Loucy (cell line): ENCODE results near the gene RERE.

Source experiments
- H2AFZ ChIP-seq: fragments of 200-600 bp; sonication (generic); 2 replicates; pipeline ENCODE4 v1.6.0; 2016; ENCODE audit warnings: antibody characterized with exemption, mild to moderate bottlenecking, low read length, moderate library complexity
- H3F3A ChIP-seq: fragments of 200-600 bp; 2 replicates; pipeline ENCODE4 v1.6.0; 2016; ENCODE audit warnings: antibody characterized with exemption, low read depth, mild to moderate bottlenecking
- H3K27me3 ChIP-seq: fragments of 200-600 bp; sonication (generic); 2 replicates; pipeline ENCODE4 v1.6.1; 2014; ENCODE audit warnings: low read length, mild to moderate bottlenecking; ENCODE audit not compliant: insufficient read depth, poor library complexity, severe bottlenecking
- H3K36me3 ChIP-seq: fragments of 200-600 bp; sonication (generic); 2 replicates; pipeline ENCODE4 v1.6.1; 2016; ENCODE audit warnings: low read length; ENCODE audit not compliant: insufficient read depth
- H3K4me1 ChIP-seq: fragments of 200-600 bp; sonication (generic); 2 replicates; pipeline ENCODE4 v1.5.1; 2014; ENCODE audit warnings: low read length, mild to moderate bottlenecking; ENCODE audit not compliant: insufficient read depth, poor library complexity, severe bottlenecking
- H3K4me2 ChIP-seq: fragments of 200-600 bp; sonication (generic); 2 replicates; pipeline ENCODE4 v1.6.0; 2014; ENCODE audit warnings: antibody characterized with exemption, low read length, low read depth, mild to moderate bottlenecking; ENCODE audit not compliant: poor library complexity, severe bottlenecking
- H3K4me3 ChIP-seq: fragments of 200-600 bp; sonication (generic); 2 replicates; pipeline ENCODE4 v1.5.1; 2014; ENCODE audit warnings: low read length, mild to moderate bottlenecking, mixed read lengths; ENCODE audit not compliant: poor library complexity, severe bottlenecking
- H3K79me2 ChIP-seq: fragments of 200-600 bp; sonication (generic); 2 replicates; pipeline ENCODE4 v1.6.1; 2014; ENCODE audit warnings: low read length; ENCODE audit not compliant: insufficient read depth
- H3K9ac ChIP-seq: fragments of 200-600 bp; sonication (generic); 2 replicates; pipeline ENCODE4 v1.6.0; 2014; ENCODE audit warnings: mild to moderate bottlenecking, low read depth, low read length, moderate library complexity; ENCODE audit not compliant: poor library complexity, severe bottlenecking
- H3K9me2 ChIP-seq: fragments of 200-600 bp; sonication (generic); replicated peaks from 2 replicates; pipeline ENCODE4 v1.6.1; 2016; ENCODE audit warnings: low read depth, low read length, mixed read lengths
- H3K9me3 ChIP-seq: fragments of 200-600 bp; sonication (generic); 2 replicates; pipeline ENCODE4 v1.6.1; 2014; ENCODE audit warnings: mild to moderate bottlenecking, antibody characterized with exemption, low read length, low read depth; ENCODE audit not compliant: insufficient read depth
- H4K20me1 ChIP-seq: fragments of 200-600 bp; sonication (generic); 2 replicates; pipeline ENCODE4 v1.6.0; 2014; ENCODE audit warnings: antibody characterized with exemption, low read length, mild to moderate bottlenecking; ENCODE audit not compliant: insufficient read depth, poor library complexity, severe bottlenecking
- CTCF ChIP-seq: fragments of 200-600 bp; sonication (generic); conservative IDR thresholded peaks from 2 replicates; pipeline ENCODE4 v1.5.1; 2014; ENCODE audit warnings: mild to moderate bottlenecking, antibody characterized with exemption, low read length
- EZH2phosphoT487 ChIP-seq: fragments of 200-600 bp; IDR thresholded peaks from 2 replicates; pipeline ENCODE4 v1.6.1; 2018; ENCODE audit warnings: antibody characterized with exemption, mild to moderate bottlenecking, moderate library complexity, borderline replicate concordance

RERE gene

GRCh38 chr1:8681911-8682310, 135.5 kb downstream of the RERE start:
- H3K4me3 ChIP-seq, result no peak overlapping the region
- no peak overlapping the region for H3K9ac ChIP-seq
- H3K4me2 ChIP-seq, result no peak overlapping the region
- H4K20me1 ChIP-seq, result peaks cover 8% of the 10 kb centered on the region
- H3F3A ChIP-seq, result no peaks in the 10 kb centered on the region
- H3K79me2 ChIP-seq, result peaks cover 64% of the 10 kb centered on the region
- no peak for TF ChIP-seq CTCF
- TF ChIP-seq EZH2phosphoT487, result no peak
- H3K27me3 ChIP-seq, result no peaks in the 10 kb centered on the region
- H3K9me3 ChIP-seq, result no peaks in the 10 kb centered on the region
- no peaks in the 10 kb centered on the region for H3K9me2 ChIP-seq
- H3K4me1 ChIP-seq, result peaks cover 10% of the 10 kb centered on the region
- no peak overlapping the region for H2AFZ ChIP-seq
- no peaks in the 10 kb centered on the region for H3K36me3 ChIP-seq

GRCh38 chr1:8680664-8681650, 136.5 kb downstream of the RERE start:
- Histone ChIP-seq H3K9ac (no peak overlapping the region), H3K4me3 (no peak overlapping the region), H3K9me3 (no peaks in the 10 kb centered on the region), H4K20me1 (peaks cover 8% of the 10 kb centered on the region), H3K4me2 (no peak overlapping the region), H2AFZ (no peak overlapping the region), H3K79me2 (peaks cover 68% of the 10 kb centered on the region), H3F3A (no peaks in the 10 kb centered on the region), H3K36me3 (no peaks in the 10 kb centered on the region), H3K4me1 (peaks cover 6% of the 10 kb centered on the region), H3K27me3 (no peaks in the 10 kb centered on the region), H3K9me2 (no peaks in the 10 kb centered on the region)
- no peak for TF ChIP-seq CTCF

- Histone ChIP-seq H3F3A (no peaks in the 10 kb centered on the region), H4K20me1 (peaks cover 8% of the 10 kb centered on the region), H3K4me1 (peaks cover 6% of the 10 kb centered on the region), H3K4me2 (no peak overlapping the region), H3K4me3 (no peak overlapping the region), H3K79me2 (peaks cover 69% of the 10 kb centered on the region), H2AFZ (no peak overlapping the region), H3K27me3 (no peaks in the 10 kb centered on the region), H3K9ac (no peak overlapping the region), H3K36me3 (no peaks in the 10 kb centered on the region), H3K9me2 (no peaks in the 10 kb centered on the region), H3K9me3 (no peaks in the 10 kb centered on the region)
- no peak for TF ChIP-seq CTCF
- TF ChIP-seq EZH2phosphoT487, result no peak
These were observed 137.3 kb downstream of the RERE start for GRCh38 chr1:8679929-8680663.
